Hepatocyte (in vitro differentiated cells): Measurements from ENCODE around the gene TMEM126B. TPM values are rescaled to one million over a fixed set of nuclear protein-coding genes. Genes with fewer than 3 reads are reported as not detected.
"Not testable (repeated sequence)": the region's sequence is repeated elsewhere in the genome, so short reads cannot be mapped to it uniquely, and the experiment has no call there.

Source experiments
- DNase-seq: peaks from one replicate; pipeline ENCODE4 v3.0.0-alpha.2; 2016; ENCODE audit warnings: low spot score
- H2AFZ ChIP-seq: fragments of 200-600 bp; sonication (generic); 2 replicates; pipeline ENCODE4 v1.6.0; 2016; ENCODE audit warnings: antibody characterized with exemption, mild to moderate bottlenecking
- H3K27ac ChIP-seq: fragments of 200-600 bp; sonication (generic); 2 replicates; pipeline ENCODE4 v1.5.1; 2016; ENCODE audit warnings: mild to moderate bottlenecking
- H3K27me3 ChIP-seq: fragments of 200-600 bp; sonication (generic); 2 replicates; pipeline ENCODE4 v1.6.1; 2016
- H3K36me3 ChIP-seq: fragments of 200-600 bp; sonication (generic); replicated peaks from 2 replicates; pipeline ENCODE4 v1.5.1; 2016; ENCODE audit warnings: low read depth; ENCODE audit not compliant: insufficient read depth
- H3K4me1 ChIP-seq: fragments of 200-600 bp; sonication (generic); 2 replicates; pipeline ENCODE4 v1.5.1; 2016; ENCODE audit warnings: mild to moderate bottlenecking, moderate library complexity; ENCODE audit not compliant: insufficient read depth
- H3K4me2 ChIP-seq: fragments of 200-600 bp; sonication (generic); 2 replicates; pipeline ENCODE4 v1.6.0; 2016
- H3K4me3 ChIP-seq: fragments of 200-600 bp; sonication (generic); 2 replicates; pipeline ENCODE4 v1.5.1; 2016; ENCODE audit warnings: mild to moderate bottlenecking
- H3K79me2 ChIP-seq: fragments of 200-600 bp; sonication (generic); 2 replicates; pipeline ENCODE4 v1.6.0; 2017; ENCODE audit warnings: mild to moderate bottlenecking
- H3K9me2 ChIP-seq: fragments of 200-600 bp; sonication (generic); replicated peaks from 2 replicates; pipeline ENCODE4 v1.6.0; 2017; ENCODE audit warnings: mild to moderate bottlenecking; ENCODE audit not compliant: insufficient read depth
- H3K9me3 ChIP-seq: fragments of 200-600 bp; sonication (generic); 2 replicates; pipeline ENCODE4 v1.5.1; 2016; ENCODE audit warnings: low read depth, mild to moderate bottlenecking
- H4K20me1 ChIP-seq: fragments of 200-600 bp; sonication (generic); 2 replicates; pipeline ENCODE4 v1.6.0; 2016; ENCODE audit warnings: mild to moderate bottlenecking; ENCODE audit not compliant: insufficient read depth, poor library complexity, severe bottlenecking
- EZH2 ChIP-seq: fragments of 200-600 bp; sonication (generic); IDR thresholded peaks from 2 replicates; pipeline ENCODE4 v1.6.1; 2016; ENCODE audit warnings: antibody characterized with exemption, mild to moderate bottlenecking, borderline replicate concordance
- EZH2phosphoT487 ChIP-seq: fragments of 200-600 bp; sonication (generic); IDR thresholded peaks from one replicate; pipeline ENCODE4 v1.6.1; 2018; ENCODE audit warnings: antibody characterized with exemption, mild to moderate bottlenecking, low read depth, moderate library complexity; ENCODE audit not compliant: unreplicated experiment, severe bottlenecking
- WGBS: methylation state at CpG from one replicate; pipeline ENCODE4 v1.1.6; 2016; ENCODE audit warnings: low lambda C conversion rate; ENCODE audit errors: missing lambda C conversion rate; 5-methylcytosine and 5-hydroxymethylcytosine counted together
- polyA plus RNA-seq: library from polyadenylated mRNA; unstranded; fragments of >200 nt; fragmentation: Nextera tagmentation; extraction: Ambion mirVana; gene quantifications from 2 replicates; pipeline ENCODE4 v1.2.1, GENCODE V29; 2016
- total RNA-seq: library from RNA; depleted of rRNA; stranded (reverse); fragments of >200 nt; gene quantifications from 2 replicates; pipeline ENCODE4 v1.2.3, GENCODE V29; 2014
- TF ChIP-seq, protein P1 (sequence below): fragments of 200-600 bp; sonication (generic); IDR thresholded peaks from 2 replicates; pipeline ENCODE4 v1.5.1; 2016; ENCODE audit warnings: antibody characterized with exemption, mild to moderate bottlenecking; ENCODE audit not compliant: poor library complexity

TMEM126B gene
- total and polyA plus RNA-seq, 2 experiments from 2014 or later = 58.9 to 87.8 TPM

DNA sequence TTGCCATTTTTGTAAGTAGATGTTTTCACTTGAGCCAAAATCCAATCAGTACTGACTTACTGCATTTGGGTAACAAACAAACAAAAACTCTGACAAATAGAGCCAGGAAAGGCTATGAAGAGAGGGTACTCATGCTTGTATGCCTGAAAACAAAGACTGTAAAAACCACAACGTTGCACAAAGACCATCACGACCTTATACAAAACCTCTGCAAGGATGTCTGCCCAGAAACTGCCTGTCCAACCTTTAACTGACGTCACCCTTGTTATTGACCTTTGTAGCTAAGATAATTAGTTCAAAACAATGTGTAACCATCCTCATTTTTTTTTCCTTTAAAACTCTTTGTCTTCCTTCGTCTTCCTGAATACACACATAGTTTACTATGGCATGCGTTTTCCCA lies 37.3 kb downstream of the TMEM126B start:
- Histone ChIP-seq H3K36me3 (no peaks in the 10 kb centered on the region), H3K4me1 (peaks cover 13% of the 10 kb centered on the region), H3K27ac (peak overlapping the region; percentile 99), H4K20me1 (peaks cover 37% of the 10 kb centered on the region), H3K9me3 (no peaks in the 10 kb centered on the region), H3K27me3 (no peaks in the 10 kb centered on the region), H2AFZ (peak overlapping the region; percentile 58), H3K9me2 (no peaks in the 10 kb centered on the region), H3K4me3 (no peak overlapping the region), H3K79me2 (peaks cover 37% of the 10 kb centered on the region), H3K4me2 (peak overlapping the region; percentile 91)
- DNase-seq = peak; percentile 12
- 67% methylated on average over 5 of the region's 5 CpGs for WGBS
- TF ChIP-seq EZH2phosphoT487 (no peak), EZH2 (no peak)
- TF ChIP-seq, protein P1, sequence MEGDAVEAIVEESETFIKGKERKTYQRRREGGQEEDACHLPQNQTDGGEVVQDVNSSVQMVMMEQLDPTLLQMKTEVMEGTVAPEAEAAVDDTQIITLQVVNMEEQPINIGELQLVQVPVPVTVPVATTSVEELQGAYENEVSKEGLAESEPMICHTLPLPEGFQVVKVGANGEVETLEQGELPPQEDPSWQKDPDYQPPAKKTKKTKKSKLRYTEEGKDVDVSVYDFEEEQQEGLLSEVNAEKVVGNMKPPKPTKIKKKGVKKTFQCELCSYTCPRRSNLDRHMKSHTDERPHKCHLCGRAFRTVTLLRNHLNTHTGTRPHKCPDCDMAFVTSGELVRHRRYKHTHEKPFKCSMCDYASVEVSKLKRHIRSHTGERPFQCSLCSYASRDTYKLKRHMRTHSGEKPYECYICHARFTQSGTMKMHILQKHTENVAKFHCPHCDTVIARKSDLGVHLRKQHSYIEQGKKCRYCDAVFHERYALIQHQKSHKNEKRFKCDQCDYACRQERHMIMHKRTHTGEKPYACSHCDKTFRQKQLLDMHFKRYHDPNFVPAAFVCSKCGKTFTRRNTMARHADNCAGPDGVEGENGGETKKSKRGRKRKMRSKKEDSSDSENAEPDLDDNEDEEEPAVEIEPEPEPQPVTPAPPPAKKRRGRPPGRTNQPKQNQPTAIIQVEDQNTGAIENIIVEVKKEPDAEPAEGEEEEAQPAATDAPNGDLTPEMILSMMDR = no peak

DNA sequence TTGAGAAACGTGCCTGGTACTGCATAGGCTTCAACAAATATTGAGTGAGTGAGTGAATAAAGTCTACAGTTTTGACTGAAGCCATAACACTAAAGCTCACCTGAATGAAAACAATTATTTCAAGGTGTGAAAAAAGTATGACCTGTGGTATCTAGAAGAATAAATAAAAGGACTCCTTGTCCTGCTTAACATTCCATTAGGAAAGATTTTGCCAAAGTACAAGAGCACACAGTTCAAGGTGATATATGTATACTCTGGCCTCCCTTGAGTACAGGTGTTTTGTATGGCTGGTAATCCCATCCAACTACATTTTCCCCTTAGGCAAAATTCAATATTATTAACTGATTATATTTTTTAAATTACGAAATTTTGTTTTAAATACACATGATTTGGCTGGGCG lies 38.3 kb downstream of the TMEM126B start:
- H3K79me2 ChIP-seq = peaks cover 28% of the 10 kb centered on the region
- WGBS = 90% methylated on average over 3 of the region's 3 CpGs
- H3K4me2 ChIP-seq = no peak overlapping the region
- no peaks in the 10 kb centered on the region for H3K36me3 ChIP-seq
- H3K4me3 ChIP-seq = no peak overlapping the region
- TF ChIP-seq, protein P1 = no peak
- TF ChIP-seq EZH2phosphoT487 (no peak), EZH2 (no peak)
- peaks cover 7% of the 10 kb centered on the region for H3K4me1 ChIP-seq
- no peak for DNase-seq
- no peaks in the 10 kb centered on the region for H3K9me2 ChIP-seq
- no peaks in the 10 kb centered on the region for H3K27me3 ChIP-seq
- H3K27ac ChIP-seq = peak overlapping the region; percentile 99
- no peaks in the 10 kb centered on the region for H3K9me3 ChIP-seq
- peaks cover 27% of the 10 kb centered on the region for H4K20me1 ChIP-seq
- H2AFZ ChIP-seq = peak overlapping the region; percentile 58

DNA sequence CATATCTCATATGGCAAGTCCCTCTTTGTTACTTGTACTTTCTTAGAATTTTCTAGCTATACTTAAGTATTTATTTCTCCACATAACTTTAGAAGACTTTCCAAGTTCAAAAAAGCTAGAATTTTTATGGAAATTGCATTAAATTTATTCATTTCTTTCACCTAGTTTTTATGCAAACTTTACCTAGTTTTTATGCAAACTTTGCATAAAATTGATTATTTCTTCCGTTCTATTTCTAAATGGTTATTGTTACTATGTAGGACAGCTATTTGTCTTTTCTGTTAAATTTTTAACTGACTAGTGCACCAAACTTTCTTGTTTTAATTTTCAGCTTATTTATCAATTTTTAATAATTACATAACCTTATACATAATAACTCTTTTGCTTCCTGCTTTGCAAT lies 39.8 kb downstream of the TMEM126B start:
- Histone ChIP-seq H3K79me2 (peaks cover 13% of the 10 kb centered on the region), H3K4me1 (no peaks in the 10 kb centered on the region), H3K4me3 (no peak overlapping the region), H4K20me1 (peaks cover 12% of the 10 kb centered on the region), H3K4me2 (no peak overlapping the region), H3K27ac (no peak overlapping the region), H3K36me3 (no peaks in the 10 kb centered on the region), H3K9me2 (no peaks in the 10 kb centered on the region), H3K9me3 (no peaks in the 10 kb centered on the region), H3K27me3 (no peaks in the 10 kb centered on the region), H2AFZ (no peak overlapping the region)
- 93% methylated on average over 1 of the region's 1 CpG for WGBS
- DNase-seq = no peak
- TF ChIP-seq EZH2phosphoT487 = no peak
- TF ChIP-seq EZH2 = no peak
- TF ChIP-seq, protein P1 = no peak

DNA sequence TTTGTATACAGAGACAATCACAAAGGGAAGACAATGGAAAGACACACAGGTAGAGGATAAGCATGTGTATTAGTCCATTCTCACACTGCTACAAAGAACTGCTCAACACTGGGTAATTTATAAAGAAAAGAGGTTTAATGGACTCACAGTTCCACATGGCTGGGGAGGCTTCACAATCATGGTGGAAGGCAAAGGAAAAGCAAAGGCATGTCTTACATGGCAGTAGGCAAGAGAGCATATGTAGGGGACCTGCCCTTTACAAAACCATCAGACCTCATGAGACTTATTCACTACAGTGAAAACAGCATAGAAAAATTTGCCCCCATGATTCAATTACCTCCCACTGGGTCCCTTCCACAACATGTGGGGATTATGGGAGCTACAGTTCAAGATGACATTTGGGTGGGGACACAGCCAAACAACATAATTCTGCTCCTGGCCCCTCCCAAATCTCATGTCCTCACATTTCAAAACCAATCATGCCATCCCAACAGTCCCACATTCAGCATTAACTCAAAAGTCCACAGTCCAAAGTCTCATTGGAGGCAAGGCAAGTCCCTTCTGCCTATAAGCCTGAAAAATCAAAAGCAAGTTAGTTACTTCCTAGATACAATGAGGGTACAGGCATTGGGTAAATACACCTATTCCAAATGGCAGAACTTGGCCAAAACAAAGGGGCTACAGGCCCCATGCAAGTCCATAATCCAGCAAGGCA lies 42.7 kb downstream of the TMEM126B start:
- not testable (repeated sequence) for H4K20me1 ChIP-seq, H3K4me2 ChIP-seq, H3K4me3 ChIP-seq, H3K9me3 ChIP-seq, H3K36me3 ChIP-seq, H3K27ac ChIP-seq, H3K27me3 ChIP-seq, H2AFZ ChIP-seq, H3K9me2 ChIP-seq, H3K4me1 ChIP-seq, DNase-seq, H3K79me2 ChIP-seq
